22Rv1 (cell line): ENCODE results near the gene DCP1A.

Experiments used
- H3K27ac ChIP-seq: fragments of 450-650 bp; 2 replicates; pipeline ENCODE4 v1.5.1; 2017
- ZFX ChIP-seq: fragments of 450-650 bp; IDR thresholded peaks from 2 replicates; pipeline ENCODE4 v1.6.1; 2017; ENCODE audit warnings: antibody characterized with exemption, borderline replicate concordance
- TF ChIP-seq, protein P1 (sequence below): fragments of 450-650 bp; IDR thresholded peaks from 2 replicates; pipeline ENCODE4 v1.5.1; 2017; ENCODE audit warnings: mild to moderate bottlenecking

Gene DCP1A

DNA sequence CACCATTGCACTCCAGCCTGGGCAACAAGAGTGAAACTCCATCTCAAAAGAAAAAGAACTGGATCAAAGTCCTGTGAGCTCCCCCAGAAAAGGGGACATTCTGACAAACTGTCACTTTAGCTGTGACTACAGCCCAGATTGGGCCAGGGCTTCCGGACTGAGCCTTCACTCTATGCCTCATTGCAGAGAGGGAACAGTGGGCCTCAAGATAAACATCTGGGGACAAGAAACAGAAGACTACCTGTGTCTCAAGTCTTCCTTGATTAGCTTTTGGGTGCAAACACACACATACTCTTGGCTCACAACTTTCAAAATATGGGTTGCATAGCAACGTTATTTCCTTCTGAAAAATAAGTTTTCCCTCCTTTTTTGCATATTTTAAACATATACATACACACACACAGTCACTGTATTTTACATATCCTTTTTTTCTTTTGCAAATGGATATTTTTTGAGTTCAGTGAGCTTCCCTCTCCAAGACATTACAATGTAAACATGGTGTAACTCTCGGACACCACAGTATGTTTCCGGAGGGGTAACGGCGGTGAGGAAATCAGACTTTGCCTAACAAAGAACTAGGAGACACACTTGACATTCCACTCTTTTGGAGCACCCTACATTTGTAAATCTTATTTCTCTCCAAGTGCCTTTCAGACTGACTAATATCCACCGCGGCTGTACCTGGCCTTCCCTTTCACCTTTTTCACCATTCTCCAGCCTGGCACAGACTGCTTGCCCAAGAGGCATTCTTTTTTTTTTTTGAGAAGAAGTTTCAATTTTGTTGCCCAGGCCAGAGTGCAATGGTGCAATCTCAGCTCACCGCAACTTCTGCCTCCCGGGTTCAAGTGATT is 95.0 kb downstream of the DCP1A start:
- H3K27ac ChIP-seq: no peak overlapping the region
- no peak for TF ChIP-seq ZFX
- TF ChIP-seq, protein P1, sequence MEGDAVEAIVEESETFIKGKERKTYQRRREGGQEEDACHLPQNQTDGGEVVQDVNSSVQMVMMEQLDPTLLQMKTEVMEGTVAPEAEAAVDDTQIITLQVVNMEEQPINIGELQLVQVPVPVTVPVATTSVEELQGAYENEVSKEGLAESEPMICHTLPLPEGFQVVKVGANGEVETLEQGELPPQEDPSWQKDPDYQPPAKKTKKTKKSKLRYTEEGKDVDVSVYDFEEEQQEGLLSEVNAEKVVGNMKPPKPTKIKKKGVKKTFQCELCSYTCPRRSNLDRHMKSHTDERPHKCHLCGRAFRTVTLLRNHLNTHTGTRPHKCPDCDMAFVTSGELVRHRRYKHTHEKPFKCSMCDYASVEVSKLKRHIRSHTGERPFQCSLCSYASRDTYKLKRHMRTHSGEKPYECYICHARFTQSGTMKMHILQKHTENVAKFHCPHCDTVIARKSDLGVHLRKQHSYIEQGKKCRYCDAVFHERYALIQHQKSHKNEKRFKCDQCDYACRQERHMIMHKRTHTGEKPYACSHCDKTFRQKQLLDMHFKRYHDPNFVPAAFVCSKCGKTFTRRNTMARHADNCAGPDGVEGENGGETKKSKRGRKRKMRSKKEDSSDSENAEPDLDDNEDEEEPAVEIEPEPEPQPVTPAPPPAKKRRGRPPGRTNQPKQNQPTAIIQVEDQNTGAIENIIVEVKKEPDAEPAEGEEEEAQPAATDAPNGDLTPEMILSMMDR: no peak

- H3K27ac ChIP-seq: no peak overlapping the region
- no peak for TF ChIP-seq ZFX
- TF ChIP-seq, protein P1: no peak
These were observed 96.3 kb downstream of the DCP1A start for GRCh38 chr3:53250881-53251605.

DNA sequence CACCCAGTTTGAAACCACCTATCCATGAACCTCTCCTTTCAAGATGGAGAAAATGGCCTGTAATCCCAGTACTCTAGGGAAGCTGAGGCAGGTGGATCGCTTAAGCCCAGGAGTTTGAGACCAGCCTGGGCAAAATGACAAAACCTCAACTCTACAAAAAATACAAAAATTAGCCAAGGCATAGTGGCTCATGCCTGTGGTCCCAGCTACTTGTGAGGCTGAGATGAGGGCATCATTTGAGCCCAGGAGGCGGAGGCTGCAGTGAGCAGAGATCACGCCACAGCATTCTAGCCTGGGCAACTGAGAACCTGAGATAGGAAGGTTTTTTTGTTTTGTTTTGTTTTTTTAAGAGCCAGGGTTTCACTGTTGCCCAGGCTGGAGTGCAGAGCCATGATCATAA is 96.9 kb downstream of the DCP1A start:
- no peak overlapping the region for H3K27ac ChIP-seq
- TF ChIP-seq, protein P1: no peak
- no peak for TF ChIP-seq ZFX

- no peak overlapping the region for H3K27ac ChIP-seq
- TF ChIP-seq ZFX: no peak
- TF ChIP-seq, protein P1: no peak
These were observed 99.2 kb downstream of the DCP1A start for GRCh38 chr3:53248161-53248560.

DNA sequence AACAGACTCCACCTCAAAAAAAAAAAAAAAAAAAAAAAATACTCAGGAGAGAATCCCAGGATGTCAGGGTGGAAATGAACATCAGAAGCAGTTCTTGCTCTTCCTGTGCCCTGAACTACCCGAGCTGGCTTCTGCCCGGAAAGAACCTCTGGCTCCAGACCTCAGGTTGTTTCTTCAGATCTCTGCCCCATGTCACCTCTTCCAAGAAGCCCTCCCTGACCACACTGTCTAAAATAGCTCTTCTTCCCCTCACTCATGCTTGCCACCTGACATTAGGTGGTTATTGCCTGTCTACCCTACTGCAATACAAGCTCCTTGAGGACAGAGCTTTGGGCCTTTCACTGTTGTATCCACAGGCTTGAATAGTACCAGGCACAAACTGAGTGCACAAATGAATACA is 99.7 kb downstream of the DCP1A start:
- no peak for TF ChIP-seq ZFX
- TF ChIP-seq, protein P1: no peak
- H3K27ac ChIP-seq: no peak overlapping the region

- no peak overlapping the region for H3K27ac ChIP-seq
- TF ChIP-seq, protein P1: no peak
- no peak for TF ChIP-seq ZFX
These were observed 103.1 kb downstream of the DCP1A start for GRCh38 chr3:53244271-53244670.

- no peak overlapping the region for H3K27ac ChIP-seq
- no peak for TF ChIP-seq ZFX
- TF ChIP-seq, protein P1: no peak
These were observed 103.6 kb downstream of the DCP1A start for GRCh38 chr3:53243785-53244184.
